Stomach (tissue), 4 donors: ENCODE data around the gene NAT8.
"Not testable (repeated sequence)": the region's sequence is repeated elsewhere in the genome, so short reads cannot be mapped to it uniquely, and the experiment has no call there.

Experiments used
- POLR2AphosphoS5 ChIP-seq, 3 donors: sonication (generic); formaldehyde crosslinking; IDR thresholded peaks; one replicate each; pipeline ENCODE4 v1.6.1; 2016; ENCODE audit warnings: antibody characterized with exemption in 3 of 3
- TF ChIP-seq, protein P1 (sequence below), 7 experiments: fragments of 450-650 bp in 4 of 7; fragments of 200-600 bp in 3 of 7; sonication (generic) in 3 of 7; IDR thresholded peaks; one replicate each; pipeline ENCODE4 v1.5.1; 2016 to 2019; ENCODE audit warnings: antibody characterized with exemption in 7 of 7, control low read depth in 2 of 7, mild to moderate bottlenecking in 1 of 7

GRCh38 chr2:73667239-73667638 lies 25.0 kb upstream of the NAT8 start:
- TF ChIP-seq, protein P1, sequence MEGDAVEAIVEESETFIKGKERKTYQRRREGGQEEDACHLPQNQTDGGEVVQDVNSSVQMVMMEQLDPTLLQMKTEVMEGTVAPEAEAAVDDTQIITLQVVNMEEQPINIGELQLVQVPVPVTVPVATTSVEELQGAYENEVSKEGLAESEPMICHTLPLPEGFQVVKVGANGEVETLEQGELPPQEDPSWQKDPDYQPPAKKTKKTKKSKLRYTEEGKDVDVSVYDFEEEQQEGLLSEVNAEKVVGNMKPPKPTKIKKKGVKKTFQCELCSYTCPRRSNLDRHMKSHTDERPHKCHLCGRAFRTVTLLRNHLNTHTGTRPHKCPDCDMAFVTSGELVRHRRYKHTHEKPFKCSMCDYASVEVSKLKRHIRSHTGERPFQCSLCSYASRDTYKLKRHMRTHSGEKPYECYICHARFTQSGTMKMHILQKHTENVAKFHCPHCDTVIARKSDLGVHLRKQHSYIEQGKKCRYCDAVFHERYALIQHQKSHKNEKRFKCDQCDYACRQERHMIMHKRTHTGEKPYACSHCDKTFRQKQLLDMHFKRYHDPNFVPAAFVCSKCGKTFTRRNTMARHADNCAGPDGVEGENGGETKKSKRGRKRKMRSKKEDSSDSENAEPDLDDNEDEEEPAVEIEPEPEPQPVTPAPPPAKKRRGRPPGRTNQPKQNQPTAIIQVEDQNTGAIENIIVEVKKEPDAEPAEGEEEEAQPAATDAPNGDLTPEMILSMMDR (IDR thresholded peaks at IDR 0.05) = not testable (repeated sequence)
- not testable (repeated sequence) for TF ChIP-seq POLR2AphosphoS5 (IDR thresholded peaks at IDR 0.05)
